Measurements from ENCODE around the gene PHF19.

The PHF19 gene

DNA sequence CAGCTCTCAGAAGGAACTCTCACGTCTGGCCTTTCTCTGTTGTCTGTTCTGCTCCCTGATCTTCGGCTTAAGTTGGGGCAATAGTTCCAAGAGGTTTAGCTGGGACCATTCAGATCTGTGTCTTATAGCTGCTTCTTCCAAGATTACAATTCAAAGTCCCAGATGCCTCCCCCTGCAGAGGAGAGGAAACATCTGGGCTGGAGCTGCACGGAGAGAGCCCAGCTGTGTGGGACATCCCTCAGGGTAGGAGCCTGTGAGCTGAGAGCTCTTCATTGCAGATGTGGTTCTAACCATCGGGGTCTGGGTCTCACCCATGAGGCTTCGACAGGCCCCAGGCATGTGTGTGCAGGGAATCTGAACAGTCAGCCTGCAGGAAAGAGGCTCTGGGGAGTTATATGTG is 9.0 kb upstream of the PHF19 start:
- Histone ChIP-seq H3K4me3 (ENCODE audit: low read depth, low read length) (no peak overlapping the region), H2BK5ac (ENCODE audit: low read depth, low read length, poor library complexity) (no peak overlapping the region), H3K18ac (ENCODE audit: low read length) (no peak overlapping the region), H3K79me2 (ENCODE audit: control insufficient read depth, insufficient read depth, low read length, poor library complexity) (no peaks in the 10 kb centered on the region), H3K27me3 (ENCODE audit: insufficient read depth, low read length) (no peaks in the 10 kb centered on the region), H3K23ac (ENCODE audit: low read length) (no peak overlapping the region), H3K9me3 (ENCODE audit: insufficient read depth, low read depth, low read length) (no peaks in the 10 kb centered on the region), H4K91ac (ENCODE audit: low read depth, low read length) (no peak overlapping the region), H4K12ac (ENCODE audit: low read depth, low read length) (no peak overlapping the region), H2BK12ac (ENCODE audit: low read length) (no peak overlapping the region), H2BK120ac (ENCODE audit: insufficient read depth, low read length, poor library complexity) (no peak overlapping the region), H2AFZ (ENCODE audit: insufficient read depth, low read length, poor library complexity) (no peak overlapping the region), H3K14ac (ENCODE audit: low read length) (no peak overlapping the region), H3K27ac (ENCODE audit: low read depth, low read length) (no peak overlapping the region), H3K4ac (ENCODE audit: low read depth, low read length) (no peak overlapping the region), H4K8ac (ENCODE audit: low read depth, low read length) (no peak overlapping the region), H3K4me1 (ENCODE audit: control insufficient read depth in 1 of 2, insufficient read depth in 2 of 2, low read length in 2 of 2) (no peaks in the 10 kb centered on the region), H3K36me3 (ENCODE audit: control insufficient read depth in 1 of 2, insufficient read depth in 2 of 2, low read length in 2 of 2) (no peaks in the 10 kb centered on the region), H2AK5ac (ENCODE audit: low read length) (no peak overlapping the region), H3K79me1 (ENCODE audit: low read length) (no peaks in the 10 kb centered on the region), H3K4me2 (ENCODE audit: low read length) (no peak overlapping the region), H3K9ac (ENCODE audit: low read length) (no peak overlapping the region)
- WGBS (ENCODE audit: extremely low coverage, insufficient coverage, insufficient read length) = no CpG with 5 or more reads among the region's 5 CpGs
- no peak for DNase-seq

GRCh38 chr9:120885457-120885856 is 8.5 kb upstream of the PHF19 start:
- H3K4me2 ChIP-seq (ENCODE audit: low read length) = no peak overlapping the region
- no peak overlapping the region for H4K12ac ChIP-seq (ENCODE audit: low read depth, low read length)
- no peak overlapping the region for H2BK12ac ChIP-seq (ENCODE audit: low read length)
- H2BK120ac ChIP-seq (ENCODE audit: insufficient read depth, low read length, poor library complexity) = no peak overlapping the region
- H3K36me3 ChIP-seq (ENCODE audit: control insufficient read depth in 1 of 2, insufficient read depth in 2 of 2, low read length in 2 of 2) = no peaks in the 10 kb centered on the region
- H3K14ac ChIP-seq (ENCODE audit: low read length) = no peak overlapping the region
- no peaks in the 10 kb centered on the region for H3K79me2 ChIP-seq (ENCODE audit: control insufficient read depth, insufficient read depth, low read length, poor library complexity)
- no peak overlapping the region for H2AFZ ChIP-seq (ENCODE audit: insufficient read depth, low read length, poor library complexity)
- no peak overlapping the region for H3K18ac ChIP-seq (ENCODE audit: low read length)
- H2BK5ac ChIP-seq (ENCODE audit: low read depth, low read length, poor library complexity) = no peak overlapping the region
- H3K9me3 ChIP-seq (ENCODE audit: insufficient read depth, low read depth, low read length) = no peaks in the 10 kb centered on the region
- no peak overlapping the region for H3K9ac ChIP-seq (ENCODE audit: low read length)
- H3K4me1 ChIP-seq (ENCODE audit: control insufficient read depth in 1 of 2, insufficient read depth in 2 of 2, low read length in 2 of 2) = no peaks in the 10 kb centered on the region
- H3K23ac ChIP-seq (ENCODE audit: low read length) = no peak overlapping the region
- DNase-seq = no peak
- H3K27ac ChIP-seq (ENCODE audit: low read depth, low read length) = no peak overlapping the region
- WGBS (ENCODE audit: extremely low coverage, insufficient coverage, insufficient read length) = no CpG with 5 or more reads among the region's 3 CpGs
- H3K4me3 ChIP-seq (ENCODE audit: low read depth, low read length) = no peak overlapping the region
- no peaks in the 10 kb centered on the region for H3K79me1 ChIP-seq (ENCODE audit: low read length)
- H4K8ac ChIP-seq (ENCODE audit: low read depth, low read length) = no peak overlapping the region
- H4K91ac ChIP-seq (ENCODE audit: low read depth, low read length) = no peak overlapping the region
- H3K4ac ChIP-seq (ENCODE audit: low read depth, low read length) = no peak overlapping the region
- H2AK5ac ChIP-seq (ENCODE audit: low read length) = no peak overlapping the region
- H3K27me3 ChIP-seq (ENCODE audit: insufficient read depth, low read length) = no peaks in the 10 kb centered on the region

- Histone ChIP-seq H2AFZ (ENCODE audit: insufficient read depth, low read length, poor library complexity) (no peak overlapping the region), H3K9ac (ENCODE audit: low read length) (no peak overlapping the region), H3K18ac (ENCODE audit: low read length) (no peak overlapping the region), H2AK5ac (ENCODE audit: low read length) (no peak overlapping the region), H2BK120ac (ENCODE audit: insufficient read depth, low read length, poor library complexity) (no peak overlapping the region), H2BK12ac (ENCODE audit: low read length) (no peak overlapping the region), H3K4me2 (ENCODE audit: low read length) (no peak overlapping the region), H3K9me3 (ENCODE audit: insufficient read depth, low read depth, low read length) (peaks cover 1% of the 10 kb centered on the region), H3K4ac (ENCODE audit: low read depth, low read length) (no peak overlapping the region), H3K79me1 (ENCODE audit: low read length) (no peaks in the 10 kb centered on the region), H2BK5ac (ENCODE audit: low read depth, low read length, poor library complexity) (no peak overlapping the region), H3K27me3 (ENCODE audit: insufficient read depth, low read length) (no peaks in the 10 kb centered on the region), H4K91ac (ENCODE audit: low read depth, low read length) (no peak overlapping the region), H3K36me3 (ENCODE audit: control insufficient read depth in 1 of 2, insufficient read depth in 2 of 2, low read length in 2 of 2) (no peaks in the 10 kb centered on the region), H4K12ac (ENCODE audit: low read depth, low read length) (no peak overlapping the region), H3K79me2 (ENCODE audit: control insufficient read depth, insufficient read depth, low read length, poor library complexity) (no peaks in the 10 kb centered on the region), H3K14ac (ENCODE audit: low read length) (no peak overlapping the region), H3K4me1 (ENCODE audit: control insufficient read depth in 1 of 2, insufficient read depth in 2 of 2, low read length in 2 of 2) (no peaks in the 10 kb centered on the region), H4K8ac (ENCODE audit: low read depth, low read length) (no peak overlapping the region), H3K23ac (ENCODE audit: low read length) (no peak overlapping the region), H3K4me3 (ENCODE audit: low read depth, low read length) (no peak overlapping the region), H3K27ac (ENCODE audit: low read depth, low read length) (no peak overlapping the region)
- WGBS (ENCODE audit: extremely low coverage, insufficient coverage, insufficient read length) = no CpG with 5 or more reads among the region's 3 CpGs
- no peak for DNase-seq
Observed at GRCh38 chr9:120883608-120883996, 6.6 kb upstream of the PHF19 start.

GRCh38 chr9:120882935-120883607 is 6.1 kb upstream of the PHF19 start:
- H4K91ac ChIP-seq (ENCODE audit: low read depth, low read length) = no peak overlapping the region
- no peak overlapping the region for H3K18ac ChIP-seq (ENCODE audit: low read length)
- no peaks in the 10 kb centered on the region for H3K36me3 ChIP-seq (ENCODE audit: control insufficient read depth in 1 of 2, insufficient read depth in 2 of 2, low read length in 2 of 2)
- H3K4me3 ChIP-seq (ENCODE audit: low read depth, low read length) = no peak overlapping the region
- H3K4ac ChIP-seq (ENCODE audit: low read depth, low read length) = no peak overlapping the region
- H3K27ac ChIP-seq (ENCODE audit: low read depth, low read length) = no peak overlapping the region
- peaks cover 3% of the 10 kb centered on the region for H3K27me3 ChIP-seq (ENCODE audit: insufficient read depth, low read length)
- H4K12ac ChIP-seq (ENCODE audit: low read depth, low read length) = no peak overlapping the region
- H2BK12ac ChIP-seq (ENCODE audit: low read length) = no peak overlapping the region
- H3K9ac ChIP-seq (ENCODE audit: low read length) = no peak overlapping the region
- H3K4me1 ChIP-seq (ENCODE audit: control insufficient read depth in 1 of 2, insufficient read depth in 2 of 2, low read length in 2 of 2) = no peaks in the 10 kb centered on the region
- no peak overlapping the region for H2AK5ac ChIP-seq (ENCODE audit: low read length)
- H3K4me2 ChIP-seq (ENCODE audit: low read length) = no peak overlapping the region
- no CpG with 5 or more reads among the region's 10 CpGs for WGBS (ENCODE audit: extremely low coverage, insufficient coverage, insufficient read length)
- H2BK120ac ChIP-seq (ENCODE audit: insufficient read depth, low read length, poor library complexity) = no peak overlapping the region
- no peaks in the 10 kb centered on the region for H3K79me2 ChIP-seq (ENCODE audit: control insufficient read depth, insufficient read depth, low read length, poor library complexity)
- DNase-seq = no peak
- no peak overlapping the region for H2AFZ ChIP-seq (ENCODE audit: insufficient read depth, low read length, poor library complexity)
- no peak overlapping the region for H3K14ac ChIP-seq (ENCODE audit: low read length)
- H3K23ac ChIP-seq (ENCODE audit: low read length) = no peak overlapping the region
- no peak overlapping the region for H2BK5ac ChIP-seq (ENCODE audit: low read depth, low read length, poor library complexity)
- no peak overlapping the region for H4K8ac ChIP-seq (ENCODE audit: low read depth, low read length)
- H3K9me3 ChIP-seq (ENCODE audit: insufficient read depth, low read depth, low read length) = peaks cover 1% of the 10 kb centered on the region
- no peaks in the 10 kb centered on the region for H3K79me1 ChIP-seq (ENCODE audit: low read length)

Measured in trophoblast cell (in vitro differentiated cells and primary cell).